ENCODE results near the gene CEP104. TPM values are rescaled to one million over a fixed set of nuclear protein-coding genes. Genes with fewer than 3 reads are reported as not detected.

The CEP104 gene
- total and polyA plus RNA-seq, 9 of the 15 experiments (the other 6 are each of a cell fraction or from before 2014, with no cell fraction given): 11.2 to 63.4 (median 42.6) TPM

- TF ChIP-seq HDAC6 (IDR thresholded peaks at IDR 0.05; ENCODE audit: low read depth, low read length) (no peak), RFX1 (IDR thresholded peaks at IDR 0.05) (no peak), ZNF197 (CRISPR knock-in tag; IDR thresholded peaks at IDR 0.05; ENCODE audit: low read depth) (no peak), TFAP4 (CRISPR knock-in tag; IDR thresholded peaks at IDR 0.05; ENCODE audit: borderline replicate concordance) (no peak; the same call in 1 of the 2 replicates), ZNF512 (tag; IDR thresholded peaks at IDR 0.05) (no peak), ELK1 (CRISPR knock-in tag; IDR thresholded peaks at IDR 0.05) (no peak), ESRRA (IDR thresholded peaks at IDR 0.05; ENCODE audit: borderline replicate concordance, low read depth) (no peak), ELK3 (CRISPR knock-in tag; IDR thresholded peaks at IDR 0.05) (no peak), ZBTB17 (CRISPR knock-in tag; IDR thresholded peaks at IDR 0.05) (no peak), ZNF778 (CRISPR knock-in tag; IDR thresholded peaks at IDR 0.05) (no peak), MTA1 (IDR thresholded peaks at IDR 0.05; ENCODE audit: borderline replicate concordance) (no peak), CREBBP (IDR thresholded peaks at IDR 0.05; ENCODE audit: low read depth, low read length) (no peak), EP300 (IDR thresholded peaks at IDR 0.05; ENCODE audit: low read length) (peak; percentile 52; the same call in 1 of the 2 replicates), RUNX1 (IDR thresholded peaks at IDR 0.05; ENCODE audit: low read depth) (no peak), ZNF583 (CRISPR knock-in tag; IDR thresholded peaks at IDR 0.05) (no peak), CAMTA2 (CRISPR knock-in tag; conservative IDR thresholded peaks at IDR 0.05) (no peak), KDM2B (CRISPR knock-in tag; IDR thresholded peaks at IDR 0.05) (no peak), NCOA1 (IDR thresholded peaks at IDR 0.05; ENCODE audit: low read depth) (peak; percentile 16; the same call in 1 of the 2 replicates), ZBTB8A (IDR thresholded peaks at IDR 0.05; ENCODE audit: partially characterized antibody) (no peak), SMAD3 (CRISPR knock-in tag; conservative IDR thresholded peaks at IDR 0.05) (no peak), NCOR1 (IDR thresholded peaks at IDR 0.05) (peak; percentile 52), AFF4 (CRISPR knock-in tag; IDR thresholded peaks at IDR 0.05) (no peak)
Measured at GRCh38 chr1:3807769-3808168, 49.2 kb downstream of the CEP104 start (continued).
